K562 (cell line): Measurements from ENCODE around the gene C1D.

Experiments
- CTCF ChIP-seq, 3 experiments: IDR thresholded peaks in 2 of 3; conservative IDR thresholded peaks in 1 of 3; 2 replicates each; pipeline ENCODE4 v1.5.1; 2011 to 2012; ENCODE audit warnings: low read length in 3 of 3, mild to moderate bottlenecking in 3 of 3, control low read depth in 2 of 3, improper control_type of control experiment in 1 of 3, inconsistent platforms in 1 of 3, low read depth in 1 of 3, mixed read lengths in 1 of 3, moderate library complexity in 1 of 3; ENCODE audit not compliant: insufficient read depth in 2 of 3
- EZH2 ChIP-seq: IDR thresholded peaks from 2 replicates; pipeline ENCODE4 v1.6.1; 2012; ENCODE audit warnings: low read depth, mild to moderate bottlenecking, inconsistent platforms, low read length, borderline replicate concordance
- MEIS2 ChIP-seq: fragments of 450-650 bp; IDR thresholded peaks from 2 replicates; pipeline ENCODE4 v1.6.1; 2014; ENCODE audit warnings: mild to moderate bottlenecking; ENCODE audit not compliant: partially characterized antibody
- POLR2A ChIP-seq: fragments of 450-650 bp; conservative IDR thresholded peaks from 2 replicates; pipeline ENCODE4 v1.6.1; 2016
- POLR2AphosphoS2 ChIP-seq: IDR thresholded peaks from 2 replicates; pipeline ENCODE4 v1.6.1; 2012; ENCODE audit warnings: low read length, improper control_type of control experiment
- SRSF9 ChIP-seq: fragments of 200-400 bp; formaldehyde crosslinking; IDR thresholded peaks from 2 replicates; pipeline ENCODE4 v1.6.1; 2017; ENCODE audit warnings: low read depth, low read length, borderline replicate concordance
- TRIM28 ChIP-seq: fragments of 450-650 bp; IDR thresholded peaks from 2 replicates; pipeline ENCODE4 v1.6.1; 2017
- ZNF644 ChIP-seq: fragments of 200-800 bp; sonication (Bioruptor generic); IDR thresholded peaks from 2 replicates; pipeline ENCODE4 v1.6.1; 2016; ENCODE audit warnings: low read depth, missing genetic modification characterization, missing compliant biosample characterization
- TF ChIP-seq, protein P1 (sequence below): fragments of 250-450 bp; sonication (Bioruptor Pico); IDR thresholded peaks from 2 replicates; pipeline ENCODE4 v1.9.0; 2021; ENCODE audit warnings: mild to moderate bottlenecking

- TF ChIP-seq SRSF9 (no peak), CTCF (IDR thresholded peaks at IDR 0.05 in 2 of 3, conservative IDR thresholded peaks at IDR 0.05 in 1 of 3; ENCODE audit: insufficient read depth in 2 of 3, low read depth in 1 of 3, low read length in 3 of 3) (peak in 1 of 3 experiments; percentile 15; a peak in 1 of 6 replicates), MEIS2 (no peak), EZH2 (no peak), POLR2AphosphoS2 (no peak), TRIM28 (no peak), ZNF644 (tag) (no peak), POLR2A (no peak)
- TF ChIP-seq, protein P1, sequence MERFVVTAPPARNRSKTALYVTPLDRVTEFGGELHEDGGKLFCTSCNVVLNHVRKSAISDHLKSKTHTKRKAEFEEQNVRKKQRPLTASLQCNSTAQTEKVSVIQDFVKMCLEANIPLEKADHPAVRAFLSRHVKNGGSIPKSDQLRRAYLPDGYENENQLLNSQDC (CRISPR knock-in tag), result no peak
These were observed 5.0 kb downstream of the C1D start for GRCh38 chr2:68057658-68058396.
